ENCODE results near the gene OR11H7.

DNA sequence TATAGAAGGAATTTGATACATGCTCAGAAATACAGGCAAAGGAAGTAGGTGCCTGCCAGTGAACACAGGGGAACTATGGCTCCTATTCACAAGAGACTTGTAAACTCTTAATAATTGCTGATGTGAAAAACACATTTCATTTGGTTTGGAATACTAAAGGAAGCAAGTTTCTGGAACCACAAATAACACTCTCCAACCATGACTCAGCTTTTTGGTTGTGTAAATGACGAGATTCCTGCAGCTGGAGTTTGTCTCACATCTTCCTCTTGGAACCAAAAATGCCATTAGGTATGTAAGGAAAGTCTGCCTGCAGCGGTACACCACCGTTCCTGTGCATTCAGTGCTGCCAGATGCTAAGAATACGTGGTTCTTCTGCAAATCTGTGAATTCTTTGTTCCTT is 9.7 kb upstream of the OR11H7 start:
- TF ChIP-seq, protein P1, sequence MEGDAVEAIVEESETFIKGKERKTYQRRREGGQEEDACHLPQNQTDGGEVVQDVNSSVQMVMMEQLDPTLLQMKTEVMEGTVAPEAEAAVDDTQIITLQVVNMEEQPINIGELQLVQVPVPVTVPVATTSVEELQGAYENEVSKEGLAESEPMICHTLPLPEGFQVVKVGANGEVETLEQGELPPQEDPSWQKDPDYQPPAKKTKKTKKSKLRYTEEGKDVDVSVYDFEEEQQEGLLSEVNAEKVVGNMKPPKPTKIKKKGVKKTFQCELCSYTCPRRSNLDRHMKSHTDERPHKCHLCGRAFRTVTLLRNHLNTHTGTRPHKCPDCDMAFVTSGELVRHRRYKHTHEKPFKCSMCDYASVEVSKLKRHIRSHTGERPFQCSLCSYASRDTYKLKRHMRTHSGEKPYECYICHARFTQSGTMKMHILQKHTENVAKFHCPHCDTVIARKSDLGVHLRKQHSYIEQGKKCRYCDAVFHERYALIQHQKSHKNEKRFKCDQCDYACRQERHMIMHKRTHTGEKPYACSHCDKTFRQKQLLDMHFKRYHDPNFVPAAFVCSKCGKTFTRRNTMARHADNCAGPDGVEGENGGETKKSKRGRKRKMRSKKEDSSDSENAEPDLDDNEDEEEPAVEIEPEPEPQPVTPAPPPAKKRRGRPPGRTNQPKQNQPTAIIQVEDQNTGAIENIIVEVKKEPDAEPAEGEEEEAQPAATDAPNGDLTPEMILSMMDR (IDR thresholded peaks at IDR 0.05): no peak
- no peak for TF ChIP-seq POLR2A (IDR thresholded peaks at IDR 0.05)
